NCI-H1048 (cell line): ENCODE results near the gene TRIM49C.
"Not testable (repeated sequence)": the region's sequence is repeated elsewhere in the genome, so short reads cannot be mapped to it uniquely, and the experiment has no call there.

Source experiments
- DNase-seq: peaks from one replicate; lab custom pipeline; 2025; lab: John Stamatoyannopoulos, UW

The TRIM49C gene, protein sequence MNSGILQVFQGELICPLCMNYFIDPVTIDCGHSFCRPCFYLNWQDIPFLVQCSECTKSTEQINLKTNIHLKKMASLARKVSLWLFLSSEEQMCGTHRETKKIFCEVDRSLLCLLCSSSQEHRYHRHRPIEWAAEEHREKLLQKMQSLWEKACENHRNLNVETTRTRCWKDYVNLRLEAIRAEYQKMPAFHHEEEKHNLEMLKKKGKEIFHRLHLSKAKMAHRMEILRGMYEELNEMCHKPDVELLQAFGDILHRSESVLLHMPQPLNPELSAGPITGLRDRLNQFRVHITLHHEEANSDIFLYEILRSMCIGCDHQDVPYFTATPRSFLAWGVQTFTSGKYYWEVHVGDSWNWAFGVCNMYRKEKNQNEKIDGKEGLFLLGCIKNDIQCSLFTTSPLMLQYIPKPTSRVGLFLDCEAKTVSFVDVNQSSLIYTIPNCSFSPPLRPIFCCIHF

DNA sequence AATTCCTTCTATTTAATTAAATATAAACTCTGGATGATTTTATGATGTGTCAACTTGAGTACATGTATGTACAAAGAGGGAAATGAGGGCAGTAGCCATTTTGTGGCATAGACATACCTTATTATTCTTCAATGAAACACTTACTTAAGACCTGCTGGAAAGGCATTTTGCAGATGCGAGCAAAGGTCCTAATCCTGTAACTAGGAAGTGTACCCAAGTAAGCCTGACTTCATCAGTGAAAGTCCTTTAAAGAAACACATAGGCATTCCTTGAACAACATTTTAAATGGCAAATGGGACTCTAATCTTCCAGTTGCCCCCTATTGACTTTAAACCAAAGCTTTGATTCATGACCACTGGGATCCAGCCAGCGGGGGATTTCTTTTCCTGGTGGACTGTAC is at the start of gene TRIM49C:
Gene TRIM49C (plus strand): TSS at position 301 of the 400 bp plus-strand sequence. CDS start 4,106 bp downstream, outside the sequence.
- DNase-seq = not testable (repeated sequence)

DNA sequence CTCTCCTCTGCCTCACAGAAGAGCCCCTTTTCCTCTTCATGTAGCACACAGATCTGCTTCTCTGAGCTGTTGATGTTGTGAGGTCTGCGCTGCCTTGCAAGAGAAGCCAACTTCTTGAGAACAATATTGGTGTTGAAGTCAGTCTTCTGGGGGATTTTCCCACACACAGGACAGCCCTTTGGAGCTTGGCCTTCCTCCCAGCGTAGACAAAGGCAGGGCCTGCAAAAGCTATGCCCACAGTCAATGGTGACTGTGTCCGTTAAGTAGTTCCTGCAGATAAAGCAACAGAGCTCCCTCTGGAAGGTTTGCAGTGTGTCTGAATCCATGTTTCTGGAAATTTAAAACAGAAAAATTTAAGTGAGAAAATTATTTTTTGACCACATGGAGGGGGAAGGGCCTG is 6.7 kb upstream of the TRIM49C start:
- DNase-seq = not testable (repeated sequence)

DNA sequence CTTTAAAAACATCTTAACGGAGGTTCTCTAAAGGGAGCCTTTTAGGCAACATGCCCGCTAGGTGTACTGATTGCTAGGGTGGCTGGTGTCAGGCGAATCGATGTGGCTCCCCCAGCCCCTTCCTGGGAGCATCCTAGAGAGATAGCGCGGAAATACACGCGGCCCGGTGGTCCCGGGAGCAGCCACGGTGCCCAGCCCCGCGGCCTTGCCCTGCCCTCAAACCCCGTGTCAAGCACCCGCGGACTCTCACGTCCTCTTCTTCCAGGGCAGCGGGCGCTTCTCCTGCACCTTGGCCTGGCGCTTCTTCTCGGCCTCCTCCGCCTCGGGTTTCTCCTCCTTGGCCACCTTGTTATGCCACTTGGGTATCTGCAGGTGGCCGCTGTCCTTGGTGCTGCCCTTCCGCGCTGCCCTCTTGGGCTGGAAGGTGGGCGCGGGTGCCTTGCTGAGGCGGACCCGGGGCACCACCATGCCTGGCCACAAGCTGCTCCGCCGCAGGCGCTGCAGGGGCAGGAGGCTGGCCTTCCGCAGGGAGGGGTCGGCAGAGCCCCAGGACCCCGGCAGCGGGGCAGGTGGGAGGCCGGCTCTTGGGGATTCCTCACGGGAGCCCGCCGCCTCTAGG is 20.8 kb downstream of the TRIM49C start:
- DNase-seq = not testable (repeated sequence)

DNA sequence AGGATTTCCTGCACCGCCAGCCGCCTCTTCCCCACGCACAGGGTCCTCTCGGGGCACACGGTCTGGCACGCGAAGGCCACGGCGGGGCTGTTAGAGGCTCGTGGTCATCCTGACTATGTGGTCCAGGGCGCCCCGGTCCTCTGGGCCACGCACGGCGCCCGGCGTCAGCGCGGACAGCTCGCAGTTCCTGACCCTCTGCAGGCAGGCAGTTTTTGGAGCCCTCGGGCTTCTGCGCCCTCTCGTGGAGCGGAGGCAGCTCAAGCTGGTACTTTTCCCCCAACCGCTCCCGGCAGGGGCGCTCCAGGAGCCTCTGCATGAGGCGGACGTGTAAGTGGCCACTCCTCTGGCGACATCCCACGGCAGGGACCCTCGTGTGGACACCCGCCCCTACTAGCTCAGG is 21.4 kb downstream of the TRIM49C start:
- DNase-seq = not testable (repeated sequence)

DNA sequence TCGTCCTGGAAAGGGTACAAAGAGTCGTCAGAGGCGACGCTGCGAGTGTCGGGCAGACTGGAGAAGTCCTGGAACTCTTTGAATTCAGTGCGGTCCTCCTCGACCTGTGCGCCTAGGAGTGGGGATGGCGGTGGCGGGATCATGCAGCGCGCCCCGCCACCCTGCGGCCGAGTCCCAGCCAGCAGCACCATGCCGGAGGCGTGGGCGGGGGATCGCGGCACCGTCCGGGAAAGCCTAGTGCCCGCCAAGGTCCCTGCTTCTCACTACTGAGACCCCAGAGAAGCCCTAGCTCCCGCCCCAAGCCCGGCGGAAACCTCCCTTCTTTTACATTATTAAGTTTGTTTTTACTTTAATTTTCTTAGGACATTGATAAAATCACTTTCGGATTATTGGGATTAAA is 22.6 kb downstream of the TRIM49C start:
- DNase-seq = not testable (repeated sequence)

DNA sequence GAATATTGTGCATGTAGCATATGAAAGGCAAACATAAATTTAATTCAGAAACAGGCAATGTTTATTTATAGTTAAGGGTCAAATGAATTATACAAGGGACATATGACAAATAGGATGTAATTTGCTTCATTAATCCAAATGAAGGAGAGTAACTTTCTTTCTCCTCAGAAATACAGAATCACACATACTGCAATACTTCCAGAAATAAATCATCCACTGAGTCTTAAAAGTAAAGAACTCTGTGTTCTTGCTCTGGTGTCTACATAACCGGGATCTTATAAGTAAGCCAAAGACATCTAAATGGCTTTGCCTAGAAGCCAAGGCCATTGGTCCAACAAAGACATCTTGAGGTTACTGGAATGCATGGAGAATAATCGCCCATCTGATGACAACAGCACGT is 54.7 kb downstream of the TRIM49C start, which contains the start of gene UBTFL1:
Gene UBTFL1 (plus strand): TSS at position 301 of the 400 bp plus-strand sequence. CDS start 0 bp downstream, at position 301.
- not testable (repeated sequence) for DNase-seq

DNA sequence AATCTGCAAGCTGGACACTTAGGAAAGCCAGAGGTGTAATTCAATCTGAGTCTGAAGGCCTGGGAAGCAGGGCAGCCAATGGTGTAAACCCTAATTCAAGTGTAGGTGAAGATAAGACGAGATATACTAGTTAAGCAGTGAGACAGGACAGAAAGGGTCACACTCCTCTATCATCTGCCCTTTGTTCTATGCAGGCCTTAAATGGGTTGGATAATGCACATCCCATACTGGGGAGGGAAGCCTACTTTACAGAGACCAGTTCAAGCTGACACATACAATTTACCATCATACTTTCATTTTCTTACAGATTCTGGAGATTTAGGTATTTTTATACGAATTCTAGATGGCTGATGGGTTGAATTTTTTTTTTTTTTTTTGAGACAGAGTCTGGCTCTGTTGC is 57.8 kb downstream of the TRIM49C start:
- DNase-seq = not testable (repeated sequence)
